GM12864 (cell line): ENCODE measurements around the gene TUBGCP3.

Source experiments
- DNase-seq: peaks from one replicate; pipeline ENCODE4 v3.0.0-alpha.2; 2011; ENCODE audit warnings: low read depth
- H3K4me3 ChIP-seq: 2 replicates; pipeline ENCODE4 v1.5.1; 2011; ENCODE audit warnings: mild to moderate bottlenecking, low read depth, low read length, control low read depth
- CTCF ChIP-seq: IDR thresholded peaks from 2 replicates; pipeline ENCODE4 v1.5.1; 2011; ENCODE audit warnings: low read depth, mild to moderate bottlenecking, moderate library complexity, low read length, control low read depth, inconsistent platforms; ENCODE audit errors: missing control alignments

Gene TUBGCP3

DNA sequence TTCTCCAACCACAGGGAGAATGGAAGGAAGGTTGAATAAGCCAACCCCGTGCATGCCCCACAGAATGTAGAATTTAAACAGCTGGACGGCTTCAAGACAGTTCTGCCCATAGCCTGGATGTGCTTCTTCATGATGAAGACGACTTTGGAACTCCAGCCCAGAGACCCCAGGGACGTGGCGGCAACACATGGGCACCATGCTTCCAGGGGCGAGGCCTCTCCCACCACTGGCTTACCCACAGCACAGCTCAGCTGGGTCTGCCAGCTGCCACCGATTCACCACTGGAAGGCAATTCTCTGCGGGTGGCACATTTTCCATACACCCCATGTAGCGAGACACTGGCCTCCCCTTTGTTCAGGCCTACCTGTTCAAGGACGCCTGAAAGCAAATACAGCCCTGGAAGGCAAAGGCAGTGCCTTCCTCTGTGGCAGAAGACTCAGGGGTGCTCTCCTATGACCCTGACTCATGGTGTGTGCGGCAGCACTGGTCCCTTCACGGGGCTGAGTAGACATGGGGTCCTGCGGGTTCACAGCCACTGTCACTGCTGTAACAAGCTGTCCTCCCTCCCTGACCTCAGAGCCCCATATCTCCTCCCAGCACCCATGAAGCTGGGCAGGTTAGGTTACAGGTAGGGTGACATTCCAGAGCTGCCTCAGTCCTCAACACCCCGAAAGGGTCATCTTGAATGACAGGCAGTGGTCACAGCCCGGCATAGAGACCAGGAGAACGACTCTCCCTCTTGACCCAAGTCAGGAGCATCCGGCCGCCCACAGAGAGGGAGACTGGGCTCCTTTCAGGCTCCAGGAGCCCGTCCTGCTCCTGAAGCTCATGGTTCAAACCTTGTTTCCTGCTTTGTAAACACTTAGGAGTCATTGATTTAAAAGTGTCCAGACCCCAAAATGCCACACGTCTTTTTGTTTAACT is 139.1 kb downstream of the TUBGCP3 start:
- no peak for DNase-seq
- TF ChIP-seq CTCF: no peak
- no peak overlapping the region for H3K4me3 ChIP-seq

DNA sequence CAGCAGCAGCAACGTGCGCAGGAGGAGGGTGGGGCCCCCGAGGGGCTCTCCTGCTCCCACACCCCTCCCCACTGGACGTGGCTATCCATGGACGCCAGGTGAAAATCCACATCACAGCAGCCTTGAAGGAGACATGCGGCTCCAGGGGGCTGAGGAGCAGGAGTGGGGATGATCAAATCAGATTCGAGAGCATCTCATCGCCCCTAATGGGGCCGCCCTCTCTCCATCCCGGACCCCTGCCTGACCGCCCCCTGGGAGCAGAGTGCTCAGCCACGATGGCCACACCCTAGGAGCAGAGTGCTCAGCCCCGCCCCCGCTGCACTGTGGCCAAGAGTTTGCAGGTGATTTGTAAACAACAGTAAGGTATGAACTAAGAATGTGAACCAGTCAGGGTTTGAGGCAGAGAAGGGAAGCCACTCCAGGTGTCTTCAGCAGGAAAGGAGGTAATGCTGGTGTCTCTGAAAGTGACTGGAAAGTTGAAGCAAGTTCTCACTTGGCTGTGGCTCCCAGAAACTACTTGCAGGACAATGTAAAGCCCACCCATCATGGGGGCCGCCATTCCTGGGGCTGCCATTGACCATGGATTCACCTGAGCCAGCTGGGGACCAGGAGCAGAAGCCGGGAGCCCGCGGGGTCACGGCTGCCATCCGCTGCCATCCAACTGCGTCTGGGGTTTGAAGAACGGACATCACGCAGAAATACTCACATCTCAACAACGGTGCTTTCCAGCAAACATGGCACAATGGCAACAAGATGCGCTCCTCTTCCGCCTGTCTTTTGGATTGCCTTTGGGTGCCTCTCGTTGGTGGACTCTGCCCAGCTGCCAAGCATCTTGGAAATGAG is 140.0 kb downstream of the TUBGCP3 start:
- DNase-seq: no peak
- no peak for TF ChIP-seq CTCF
- no peak overlapping the region for H3K4me3 ChIP-seq

- no peak for TF ChIP-seq CTCF
- H3K4me3 ChIP-seq: no peak overlapping the region
- no peak for DNase-seq
Observed at GRCh38 chr13:112447306-112447705, 140.6 kb downstream of the TUBGCP3 start.

DNA sequence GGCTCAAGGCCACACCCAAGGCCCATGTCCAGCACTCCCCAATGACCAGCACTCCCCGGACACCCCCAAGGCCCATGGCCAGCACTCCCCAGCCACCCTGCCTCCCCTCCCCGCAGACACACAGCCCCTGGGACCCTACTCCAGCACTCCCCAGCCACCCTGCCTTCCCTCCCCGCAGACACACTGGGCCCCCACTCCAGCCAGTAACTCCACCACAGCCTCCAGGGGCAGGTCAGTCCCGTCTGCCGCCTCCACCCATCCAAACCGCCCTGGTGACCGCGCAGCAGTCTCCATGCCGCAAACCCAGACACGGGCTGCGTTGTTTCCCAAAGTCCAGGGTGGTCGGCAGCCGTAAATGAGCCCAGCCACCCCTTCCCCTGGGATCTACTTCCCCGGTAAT is 141.1 kb downstream of the TUBGCP3 start:
- no peak for TF ChIP-seq CTCF
- no peak for DNase-seq
- H3K4me3 ChIP-seq: no peak overlapping the region

- H3K4me3 ChIP-seq: no peak overlapping the region
- DNase-seq: no peak
- no peak for TF ChIP-seq CTCF
Observed at GRCh38 chr13:112446347-112446861, 141.5 kb downstream of the TUBGCP3 start.

DNA sequence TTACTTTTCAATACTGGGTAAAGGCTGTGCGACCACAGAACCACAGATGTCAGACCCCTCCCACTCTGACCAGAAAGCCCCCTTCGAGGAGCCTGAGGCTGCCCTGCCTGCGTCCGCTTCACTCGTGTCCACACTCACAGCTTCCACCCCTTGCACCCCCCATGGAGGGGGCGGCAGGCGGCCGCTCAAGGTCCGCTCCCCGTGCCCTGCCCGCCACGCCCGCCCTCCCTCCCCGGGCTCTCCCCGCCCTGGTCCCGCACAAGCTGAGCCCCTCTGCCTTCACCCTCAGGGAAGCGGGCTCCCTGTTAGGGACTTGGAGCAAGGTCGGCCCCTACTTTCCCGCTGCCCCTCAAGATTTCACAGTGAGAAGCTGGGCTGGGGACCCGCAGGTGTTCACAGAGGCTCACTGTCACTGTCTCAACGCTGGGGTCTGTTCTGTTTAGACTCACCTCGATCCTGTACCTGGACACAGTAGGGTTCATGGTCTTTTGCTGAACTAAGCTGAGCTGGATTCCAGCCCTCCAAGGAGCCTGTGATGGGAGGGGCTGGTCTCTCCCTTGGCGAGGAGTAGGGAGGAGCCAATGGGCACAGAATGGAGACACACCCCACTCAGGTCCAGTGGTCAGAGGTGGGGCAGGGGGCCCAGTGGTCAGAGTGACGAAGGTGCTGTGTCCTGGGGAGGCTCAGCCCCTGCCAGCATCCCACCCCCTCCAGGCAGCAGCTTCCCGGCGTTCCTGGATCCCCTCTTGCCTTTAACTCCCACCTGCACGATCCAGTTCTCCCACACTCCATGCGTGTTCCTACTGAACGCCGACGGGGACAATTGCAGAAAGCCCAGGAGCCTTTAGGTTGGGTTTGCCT is 142.3 kb downstream of the TUBGCP3 start:
- no peak for DNase-seq
- H3K4me3 ChIP-seq: no peak overlapping the region
- no peak for TF ChIP-seq CTCF
